ENCODE measurements around the gene SLCO4A1.

The SLCO4A1 gene

DNA sequence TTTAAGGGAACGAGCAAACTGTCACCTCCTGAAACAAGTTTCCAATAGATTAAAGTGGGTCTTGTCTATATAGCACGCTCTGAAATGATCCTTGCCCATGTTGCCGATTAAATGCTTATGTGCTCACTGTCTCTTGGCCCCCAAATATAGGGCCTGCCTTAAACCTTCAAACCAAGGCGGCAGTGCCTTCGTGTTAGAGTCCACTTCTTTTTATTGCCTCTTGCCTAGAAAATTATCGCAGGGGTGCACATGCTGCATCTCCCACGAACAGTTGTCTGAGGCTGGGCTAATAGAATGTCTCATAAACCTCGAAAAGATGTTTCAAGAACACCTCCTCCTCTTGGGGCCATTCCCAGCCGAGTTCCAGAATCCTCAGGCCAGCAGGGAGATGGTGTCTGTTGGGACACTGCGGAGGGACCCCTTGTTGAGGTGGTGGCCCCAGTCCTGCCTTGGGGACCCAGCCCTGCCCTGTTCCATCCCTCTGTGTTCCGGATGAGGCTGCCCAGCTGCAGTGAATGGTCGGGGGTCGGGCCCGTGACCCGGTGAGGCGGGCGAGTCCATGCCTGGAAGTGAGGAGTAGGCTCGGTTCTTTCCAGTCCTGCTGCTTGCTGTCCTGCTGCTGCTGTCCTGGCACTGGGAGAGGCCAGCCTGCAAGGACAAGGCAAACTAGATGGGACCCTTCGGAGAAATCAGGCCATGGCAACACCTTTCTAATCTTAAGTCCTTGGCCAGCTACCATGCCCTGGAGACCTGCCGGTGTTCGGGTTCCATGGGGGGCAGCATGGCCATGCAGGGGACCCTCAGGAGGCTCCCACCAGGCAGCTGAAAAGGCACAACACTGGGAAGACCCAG lies 34.7 kb upstream of the SLCO4A1 start:
- no peak for DNase-seq

GRCh38 chr20:62608218-62608565 lies 34.1 kb upstream of the SLCO4A1 start:
- DNase-seq: no peak

DNA sequence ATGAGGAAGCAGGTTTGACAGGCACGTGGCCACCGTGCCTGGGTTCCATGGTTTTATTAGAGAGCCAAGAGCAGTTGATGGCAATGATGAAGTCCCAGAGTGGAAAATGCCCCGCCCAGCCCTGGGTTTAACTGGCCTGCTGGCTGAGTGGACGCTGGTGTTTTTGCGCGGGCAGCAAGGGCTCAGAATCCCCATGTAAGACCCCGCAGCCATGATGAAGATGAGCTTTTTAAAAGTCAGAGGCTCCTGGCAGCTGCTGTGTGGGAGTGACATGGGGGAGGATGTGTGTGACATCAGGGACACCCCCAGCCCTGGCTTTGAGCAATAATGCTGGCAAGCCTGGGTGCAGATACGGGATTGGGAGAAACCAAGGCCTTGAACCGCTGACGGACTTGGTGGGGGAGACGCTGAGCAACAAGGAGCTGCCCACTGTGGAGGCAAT lies 33.0 kb upstream of the SLCO4A1 start:
- DNase-seq: no peak

- DNase-seq: no peak
Measured at GRCh38 chr20:62609811-62610757, 32.2 kb upstream of the SLCO4A1 start.

DNA sequence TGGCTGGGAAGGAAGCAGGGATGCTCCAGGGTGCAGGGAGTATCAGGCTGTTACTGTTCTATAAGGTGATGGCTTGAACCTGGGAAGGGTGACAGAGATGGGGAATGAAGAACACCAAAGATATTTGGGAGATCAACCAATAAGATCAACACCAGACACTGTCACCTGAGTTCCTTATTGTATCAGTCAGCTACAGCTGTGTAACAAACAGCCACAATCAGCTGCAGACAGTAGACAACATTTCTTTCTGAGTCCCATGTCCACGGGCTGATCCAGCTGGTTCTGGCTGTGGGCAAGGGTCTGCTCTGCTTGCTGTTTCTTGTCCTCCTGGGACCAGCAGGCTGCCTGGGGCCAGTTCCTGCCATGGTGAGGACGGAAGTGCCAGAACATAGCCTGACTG lies 31.3 kb upstream of the SLCO4A1 start:
- DNase-seq: no peak

- DNase-seq: no peak
Measured at GRCh38 chr20:62611819-62612218, 30.5 kb upstream of the SLCO4A1 start.

DNA sequence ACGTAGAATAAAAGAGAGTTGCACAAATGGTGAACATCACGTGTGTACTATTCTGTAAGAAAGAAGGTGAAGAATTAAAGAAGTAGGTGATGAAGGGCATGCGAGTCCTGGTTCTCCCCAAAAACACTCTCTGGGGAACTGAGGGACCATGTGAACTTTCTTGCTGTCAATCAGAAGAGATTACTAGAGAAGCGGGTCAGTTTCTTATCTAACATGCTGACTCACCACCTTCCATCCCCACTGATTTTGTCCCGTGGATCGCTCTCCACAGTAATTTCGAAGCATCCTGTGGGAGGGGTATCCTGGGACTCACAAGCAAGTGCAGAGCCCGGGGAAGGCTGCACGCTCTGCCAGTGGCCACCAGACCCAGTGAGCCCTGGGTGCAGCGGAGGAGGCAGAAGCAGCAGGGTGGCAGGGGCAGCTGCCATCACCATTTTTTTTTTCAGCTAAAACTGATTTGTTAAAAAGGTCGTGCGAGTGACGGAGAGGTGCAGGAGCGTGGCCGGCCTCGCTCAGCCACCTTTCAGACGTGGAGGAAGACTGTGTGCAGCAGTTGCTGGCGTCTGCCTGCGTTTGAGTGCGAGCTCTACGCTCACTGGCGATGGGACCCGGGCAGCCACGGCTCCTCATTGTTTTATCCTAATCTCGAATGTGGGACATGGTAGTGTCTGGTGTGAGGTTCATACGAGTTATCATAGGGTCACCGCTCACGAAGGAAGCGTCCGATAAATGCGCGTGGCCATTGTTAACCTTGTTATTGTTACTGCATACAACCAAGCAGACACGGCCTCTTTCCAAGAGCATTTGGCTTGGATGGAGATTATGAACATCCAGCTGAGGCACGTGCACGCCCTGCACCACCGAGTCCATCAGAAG lies 28.0 kb upstream of the SLCO4A1 start:
- no peak for DNase-seq

GRCh38 chr20:62614961-62615680 lies 27.2 kb upstream of the SLCO4A1 start:
- DNase-seq: no peak

DNA sequence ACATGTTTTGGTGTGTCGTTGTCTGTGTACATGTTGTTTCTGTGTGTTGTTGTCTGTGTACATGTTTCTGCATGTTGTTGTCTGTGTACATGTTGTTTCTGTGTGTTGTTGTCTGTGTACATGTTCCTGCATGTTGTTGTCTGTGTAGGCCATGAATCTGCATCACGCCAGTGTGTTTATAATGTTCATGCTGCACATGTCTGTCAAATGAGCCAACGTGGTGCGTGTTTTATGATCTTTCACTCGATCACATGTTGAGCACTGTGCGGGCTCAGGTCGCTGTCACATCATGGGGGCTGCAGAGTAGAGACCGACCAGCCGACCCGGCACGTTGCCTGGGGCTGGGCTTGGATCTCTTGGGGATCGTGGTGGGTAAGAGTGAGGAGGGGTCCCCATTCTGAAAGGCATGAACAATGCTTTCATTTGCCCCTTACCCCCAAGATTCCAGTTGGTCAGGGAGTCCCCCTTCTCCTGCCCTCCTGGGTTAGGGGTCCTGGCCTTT lies 26.5 kb upstream of the SLCO4A1 start:
- DNase-seq: no peak

DNA sequence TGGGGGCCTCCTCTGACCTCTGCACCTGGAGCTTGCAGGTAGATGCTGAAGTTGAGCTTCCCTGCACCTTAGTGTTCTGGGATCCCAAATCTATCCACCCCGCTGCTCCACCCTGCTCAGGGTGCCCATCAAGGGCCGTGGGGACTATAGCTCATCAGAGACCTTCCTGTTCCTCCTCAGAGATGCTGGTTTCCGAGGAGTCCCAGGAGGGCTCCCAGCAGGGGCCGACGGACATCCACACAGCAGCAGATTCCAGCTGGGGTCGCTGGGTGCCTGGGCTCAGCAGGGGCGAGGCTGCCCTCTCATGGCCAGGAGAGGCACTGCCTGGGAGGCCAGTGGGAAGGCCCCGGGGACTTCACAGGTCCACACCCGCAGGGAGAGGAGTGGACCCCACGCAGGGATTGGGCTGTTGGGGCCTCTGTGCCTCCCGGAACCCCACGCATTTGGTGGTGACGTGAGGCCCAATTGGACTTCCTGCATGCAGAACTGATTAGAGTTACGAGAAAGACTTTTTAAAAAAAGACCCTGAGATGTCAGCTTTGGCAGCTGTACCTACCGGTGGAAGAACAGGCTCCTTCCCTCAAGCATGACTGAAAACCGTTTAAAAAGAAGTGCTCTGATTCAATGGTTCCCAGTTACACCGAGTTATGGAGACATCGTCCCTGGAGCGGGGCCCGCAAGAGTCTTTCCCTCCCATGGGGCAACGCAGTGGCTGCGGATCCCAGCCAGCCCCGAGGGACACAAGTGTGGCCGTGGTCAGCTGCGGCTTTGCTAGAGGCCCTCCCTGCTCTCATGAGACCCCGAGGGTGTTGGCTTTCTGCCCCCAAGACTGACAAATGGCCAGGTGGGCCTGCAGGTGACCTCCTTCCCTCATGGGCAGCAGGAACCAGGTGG lies 25.3 kb upstream of the SLCO4A1 start:
- peak; percentile 12 for DNase-seq

- DNase-seq: no peak
Measured at GRCh38 chr20:62617711-62618483, 24.4 kb upstream of the SLCO4A1 start.

- no peak for DNase-seq
Measured at GRCh38 chr20:62618611-62619529, 23.4 kb upstream of the SLCO4A1 start.

DNA sequence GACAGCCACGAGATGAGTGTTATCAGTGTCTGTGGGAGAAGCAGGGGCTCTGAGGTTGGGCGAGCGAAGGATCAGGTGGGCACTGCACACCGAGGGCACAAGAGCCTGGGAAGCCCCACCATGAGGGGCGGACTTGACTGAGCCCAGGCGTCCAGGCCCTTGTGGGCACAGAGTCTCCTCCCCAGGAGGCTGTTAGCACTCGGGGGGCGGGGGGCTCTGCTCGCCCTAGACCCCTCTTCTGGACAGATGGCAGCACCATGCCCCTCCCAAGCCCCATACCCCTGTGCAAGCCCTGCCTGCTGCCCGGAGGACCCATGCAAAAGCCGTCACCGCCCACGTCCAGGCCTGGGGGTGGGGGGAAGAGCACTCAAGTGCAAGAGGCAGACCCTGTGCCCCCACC lies 21.7 kb upstream of the SLCO4A1 start:
- DNase-seq: no peak

- no peak for DNase-seq
Measured at GRCh38 chr20:62621251-62622110, 20.8 kb upstream of the SLCO4A1 start.

DNA sequence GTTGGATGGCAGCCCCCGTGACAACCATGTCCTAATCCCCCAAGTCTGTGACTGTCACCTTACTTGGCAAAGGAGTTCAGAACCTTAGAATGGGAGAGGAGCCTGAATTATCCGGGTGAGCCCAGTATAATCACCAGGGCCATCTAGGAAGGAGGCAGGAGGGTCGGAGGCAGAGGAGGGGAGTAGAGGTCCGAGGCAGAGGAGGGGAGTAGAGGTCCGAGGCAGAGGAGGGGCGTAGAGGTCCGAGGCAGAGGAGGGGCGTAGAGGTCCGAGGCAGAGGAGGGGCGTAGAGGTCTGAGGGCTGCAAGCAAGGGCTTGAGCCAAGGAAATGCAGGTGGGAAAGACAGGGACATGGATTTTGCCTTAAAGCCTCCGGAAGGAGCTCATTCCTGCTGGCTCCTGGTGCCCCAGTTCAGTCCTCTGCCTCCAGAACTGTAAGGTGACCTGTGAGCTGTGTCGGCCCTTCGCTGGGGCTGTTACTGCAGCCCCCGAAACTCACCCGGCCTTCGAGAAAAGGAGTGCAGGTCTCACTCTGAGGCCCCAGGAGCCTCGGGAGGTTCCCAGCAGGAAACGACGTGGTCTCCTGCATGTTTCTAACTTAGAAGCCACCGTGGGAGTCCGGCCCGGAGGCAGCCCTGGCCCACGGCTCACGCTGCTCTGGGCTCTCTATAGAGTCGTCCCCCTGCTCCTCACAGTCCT lies 20.0 kb upstream of the SLCO4A1 start:
- DNase-seq: no peak

- DNase-seq: no peak
Measured at GRCh38 chr20:62622877-62623487, 19.3 kb upstream of the SLCO4A1 start.

Data from NCI-H2029 treated with DMSO at 0.1 percent for 48 hours (cell line).